MCF 10A (cell line): Measurements from ENCODE around the gene ACAP1. TPM values are rescaled to one million over a fixed set of nuclear protein-coding genes. Genes with fewer than 3 reads are reported as not detected.
A peak's percentile ranks its signal among the peaks of the same experiment; 100 is the strongest.

Source experiments
- BruUV-seq: library from RNA; stranded (reverse); fragments of 400-500 nt; replicated peaks from 2 replicates; lab custom pipeline; 2021; lab: Mats Ljungman, UMichigan
- CTCF ChIA-PET: fragments of 300-600 bp; sonication (Branson Sonifier 250); formaldehyde crosslinking; extraction: SDS; loops from one replicate; lab custom pipeline; 2021; ENCODE audit warnings: antibody characterized with exemption, inconsistent platforms; lab: Yijun Ruan, JAX
- POLR2A ChIA-PET: fragments of 300-600, 350-650 bp; sonication (Branson Sonifier 250); formaldehyde crosslinking; extraction: SDS; loops from one replicate; lab custom pipeline; 2020; ENCODE audit warnings: antibody characterized with exemption, inconsistent platforms; lab: Yijun Ruan, JAX
- DNase-seq: peaks from one replicate; pipeline ENCODE4 v3.0.0-alpha.2; 2018; ENCODE audit not compliant: unreplicated experiment
- H3K27ac Mint-ChIP-seq: one replicate; pipeline ENCODE4 v1.8.0; 2022; ENCODE audit warnings: mild to moderate bottlenecking, low read depth, mixed read lengths; ENCODE audit not compliant: unreplicated experiment
- H3K27me3 Mint-ChIP-seq: one replicate; pipeline ENCODE4 v1.8.0; 2022; ENCODE audit warnings: mixed read lengths; ENCODE audit not compliant: insufficient read depth, unreplicated experiment
- H3K36me3 Mint-ChIP-seq: one replicate; pipeline ENCODE4 v1.8.0; 2022; ENCODE audit warnings: mild to moderate bottlenecking, moderate library complexity, mixed read lengths; ENCODE audit not compliant: insufficient read depth, unreplicated experiment
- H3K4me1 Mint-ChIP-seq: one replicate; pipeline ENCODE4 v1.8.0; 2022; ENCODE audit warnings: mixed read lengths; ENCODE audit not compliant: insufficient read depth, unreplicated experiment
- H3K4me3 Mint-ChIP-seq: one replicate; pipeline ENCODE4 v1.8.0; 2022; ENCODE audit warnings: mild to moderate bottlenecking, moderate library complexity, mixed read lengths; ENCODE audit not compliant: unreplicated experiment
- H3K9me3 Mint-ChIP-seq: one replicate; pipeline ENCODE4 v1.8.0; 2022; ENCODE audit warnings: mixed read lengths; ENCODE audit not compliant: unreplicated experiment
- intact Hi-C: fragments of 100-400 bp; cut with micrococcal nuclease; formaldehyde crosslinking; loops from 2 replicates; pipeline ENCODE4 v1.14.1; 2022
- total RNA-seq: library from RNA; stranded (reverse); gene quantifications from 2 replicates; pipeline ENCODE4 v1.2.3, GENCODE V29; 2022
- TF ChIP-seq, protein P1 (sequence below): fragments of 200-600 bp; IDR thresholded peaks from one replicate; pipeline ENCODE4 v1.8.0; 2022; ENCODE audit warnings: antibody characterized with exemption, mild to moderate bottlenecking; ENCODE audit not compliant: unreplicated experiment

Gene ACAP1
- total RNA-seq, 1 experiment from 2014 or later: 4.9 TPM

GRCh38 chr17:7388856-7389255 is 52.5 kb downstream of the ACAP1 start:
- Mint-ChIP-seq H3K4me1 (no peaks in the 10 kb centered on the region), H3K27me3 (no peaks in the 10 kb centered on the region), H3K4me3 (no peak overlapping the region), H3K27ac (no peak overlapping the region), H3K36me3 (peaks cover 50% of the 10 kb centered on the region), H3K9me3 (no peaks in the 10 kb centered on the region)
- no peak for DNase-seq
- no TSS peak for BruUV-seq
- POLR2A ChIA-PET: interaction anchor here (1.2 to 1.6 kb wide), 2 partner anchors 11 to 165 kb away, joined by 3 to 4 read pairs; no protein-coding TSS in a partner anchor
- TF ChIP-seq, protein P1, sequence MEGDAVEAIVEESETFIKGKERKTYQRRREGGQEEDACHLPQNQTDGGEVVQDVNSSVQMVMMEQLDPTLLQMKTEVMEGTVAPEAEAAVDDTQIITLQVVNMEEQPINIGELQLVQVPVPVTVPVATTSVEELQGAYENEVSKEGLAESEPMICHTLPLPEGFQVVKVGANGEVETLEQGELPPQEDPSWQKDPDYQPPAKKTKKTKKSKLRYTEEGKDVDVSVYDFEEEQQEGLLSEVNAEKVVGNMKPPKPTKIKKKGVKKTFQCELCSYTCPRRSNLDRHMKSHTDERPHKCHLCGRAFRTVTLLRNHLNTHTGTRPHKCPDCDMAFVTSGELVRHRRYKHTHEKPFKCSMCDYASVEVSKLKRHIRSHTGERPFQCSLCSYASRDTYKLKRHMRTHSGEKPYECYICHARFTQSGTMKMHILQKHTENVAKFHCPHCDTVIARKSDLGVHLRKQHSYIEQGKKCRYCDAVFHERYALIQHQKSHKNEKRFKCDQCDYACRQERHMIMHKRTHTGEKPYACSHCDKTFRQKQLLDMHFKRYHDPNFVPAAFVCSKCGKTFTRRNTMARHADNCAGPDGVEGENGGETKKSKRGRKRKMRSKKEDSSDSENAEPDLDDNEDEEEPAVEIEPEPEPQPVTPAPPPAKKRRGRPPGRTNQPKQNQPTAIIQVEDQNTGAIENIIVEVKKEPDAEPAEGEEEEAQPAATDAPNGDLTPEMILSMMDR: no peak
- intact Hi-C loops: no loop called here
- CTCF ChIA-PET: interaction anchor here (0.6 to 1.2 kb wide), 4 partner anchors 29 to 73 kb away, joined by 3 to 4 read pairs (median 3); no protein-coding TSS in a partner anchor

GRCh38 chr17:7389924-7390910 is 53.9 kb downstream of the ACAP1 start:
- H3K4me3 Mint-ChIP-seq: no peak overlapping the region
- POLR2A ChIA-PET: interaction anchor here (0.6 to 1.2 kb wide), 5 partner anchors 8 to 167 kb away, joined by 3 to 5 read pairs (median 3); partner anchors contain the start of gene TNK1
- peaks cover 50% of the 10 kb centered on the region for H3K36me3 Mint-ChIP-seq
- no peak overlapping the region for H3K27ac Mint-ChIP-seq
- no peak for DNase-seq
- BruUV-seq: TSS peak; percentile 48
- H3K4me1 Mint-ChIP-seq: peaks cover 5% of the 10 kb centered on the region
- intact Hi-C loops: no loop called here
- no peaks in the 10 kb centered on the region for H3K9me3 Mint-ChIP-seq
- H3K27me3 Mint-ChIP-seq: no peaks in the 10 kb centered on the region
- CTCF ChIA-PET: interaction anchor here (0.5 to 0.8 kb wide), 3 partner anchors 118 to 869 kb away, joined by 3 to 4 read pairs (median 3); no protein-coding TSS in a partner anchor
- TF ChIP-seq, protein P1: no peak

DNA sequence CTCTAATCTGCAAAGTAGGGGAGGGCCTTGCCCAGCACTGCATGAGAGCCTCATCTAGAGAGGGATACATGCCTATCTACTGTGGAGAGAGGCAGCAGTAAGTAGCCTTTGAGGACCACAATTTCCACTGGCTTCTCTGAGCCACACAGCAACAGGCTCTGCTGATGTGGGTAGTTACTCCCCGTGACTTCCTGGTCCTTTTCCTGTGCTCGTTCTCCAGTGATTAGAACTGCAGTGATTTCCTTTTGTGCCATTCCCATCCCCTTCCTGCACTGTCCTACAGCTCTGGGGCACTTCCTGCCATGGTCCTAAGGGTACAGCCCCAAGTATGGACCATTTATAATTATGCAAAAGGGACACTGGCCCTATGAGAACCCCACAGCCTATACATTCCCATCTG is 55.0 kb downstream of the ACAP1 start:
- no peak for DNase-seq
- TF ChIP-seq, protein P1: no peak
- ChIA-PET POLR2A (interaction anchor here (0.6 kb wide), 1 partner anchor 9 kb away, joined by 3 read pairs; no protein-coding TSS in a partner anchor), CTCF (no interaction called here)
- H3K4me1 Mint-ChIP-seq: peaks cover 6% of the 10 kb centered on the region
- no TSS peak for BruUV-seq
- intact Hi-C loops: no loop called here
- no peak overlapping the region for H3K27ac Mint-ChIP-seq
- no peak overlapping the region for H3K4me3 Mint-ChIP-seq
- H3K36me3 Mint-ChIP-seq: peaks cover 43% of the 10 kb centered on the region
- no peaks in the 10 kb centered on the region for H3K27me3 Mint-ChIP-seq
- H3K9me3 Mint-ChIP-seq: no peaks in the 10 kb centered on the region
